Activated naive CD4-positive, alpha-beta T cell treated with anti-CD3 and anti-CD28 coated beads for 36 hours (primary cell): ENCODE measurements around the gene CTNNBIP1. TPM values are rescaled to one million over a fixed set of nuclear protein-coding genes. Genes with fewer than 3 reads are reported as not detected.

Experiments
- CTCF ChIA-PET: fragments of 350-600 bp; sonication (Branson Sonifier 250); formaldehyde crosslinking; loops from one replicate; lab custom pipeline; 2021; ENCODE audit warnings: antibody characterized with exemption; lab: Charles Lee
- DNase-seq: peaks from one replicate; pipeline ENCODE4 v3.0.0-alpha.2; 2020
- H3K27ac Mint-ChIP-seq: one replicate; pipeline ENCODE4 v1.8.0; 2021; ENCODE audit warnings: mild to moderate bottlenecking, mixed read lengths
- H3K27me3 Mint-ChIP-seq: one replicate; pipeline ENCODE4 v1.8.0; 2021; ENCODE audit warnings: low read depth, mixed read lengths
- H3K36me3 Mint-ChIP-seq: one replicate; pipeline ENCODE4 v1.8.0; 2021; ENCODE audit warnings: low read depth, mixed read lengths
- H3K4me1 Mint-ChIP-seq: one replicate; pipeline ENCODE4 v1.8.0; 2021; ENCODE audit warnings: low read depth, mixed read lengths
- H3K4me3 Mint-ChIP-seq: one replicate; pipeline ENCODE4 v1.8.0; 2021; ENCODE audit warnings: mild to moderate bottlenecking, moderate library complexity, mixed read lengths
- H3K9me3 Mint-ChIP-seq: one replicate; pipeline ENCODE4 v1.8.0; 2021; ENCODE audit warnings: mixed read lengths
- intact Hi-C: fragments of 100-400 bp; cut with micrococcal nuclease; formaldehyde crosslinking; loops from one replicate; pipeline ENCODE4 v1.15.1; 2023
- total RNA-seq, 2 experiments: library from RNA; stranded (reverse); gene quantifications; one replicate each; pipeline ENCODE4 v1.2.3, GENCODE V29; 2021

The CTNNBIP1 gene
- total RNA-seq, 2 experiments from 2014 or later = 9.5 to 10.3 TPM

GRCh38 chr1:9838946-9839345 is 71.1 kb downstream of the CTNNBIP1 start:
- CTCF ChIA-PET = no interaction called here
- Mint-ChIP-seq H3K27me3 (no peaks in the 10 kb centered on the region), H3K36me3 (no peaks in the 10 kb centered on the region), H3K4me1 (no peaks in the 10 kb centered on the region), H3K4me3 (no peak overlapping the region), H3K9me3 (no peaks in the 10 kb centered on the region), H3K27ac (no peak overlapping the region)
- DNase-seq = no peak
- intact Hi-C loops = no loop called here

GRCh38 chr1:9836632-9836960 is 73.5 kb downstream of the CTNNBIP1 start:
- CTCF ChIA-PET = no interaction called here
- Mint-ChIP-seq H3K9me3 (no peaks in the 10 kb centered on the region), H3K27me3 (no peaks in the 10 kb centered on the region), H3K27ac (no peak overlapping the region), H3K36me3 (no peaks in the 10 kb centered on the region), H3K4me3 (no peak overlapping the region), H3K4me1 (no peaks in the 10 kb centered on the region)
- no peak for DNase-seq
- intact Hi-C loops = no loop called here

- no peak for DNase-seq
- no peak overlapping the region for H3K27ac Mint-ChIP-seq
These were observed 74.1 kb downstream of the CTNNBIP1 start for GRCh38 chr1:9835758-9836631.

GRCh38 chr1:9835404-9835757 is 74.7 kb downstream of the CTNNBIP1 start:
- intact Hi-C loops = no loop called here
- Mint-ChIP-seq H3K9me3 (no peaks in the 10 kb centered on the region), H3K4me1 (no peaks in the 10 kb centered on the region), H3K4me3 (no peak overlapping the region), H3K36me3 (no peaks in the 10 kb centered on the region), H3K27ac (no peak overlapping the region), H3K27me3 (no peaks in the 10 kb centered on the region)
- DNase-seq = no peak
- CTCF ChIA-PET = no interaction called here

More at GRCh38 chr1:9835758-9836631, 74.1 kb downstream of the CTNNBIP1 start:
- Mint-ChIP-seq H3K27me3 (no peaks in the 10 kb centered on the region), H3K4me1 (no peaks in the 10 kb centered on the region), H3K4me3 (no peak overlapping the region), H3K36me3 (no peaks in the 10 kb centered on the region), H3K9me3 (no peaks in the 10 kb centered on the region)
- intact Hi-C loops = no loop called here
- CTCF ChIA-PET = no interaction called here

- H3K4me1 Mint-ChIP-seq = no peaks in the 10 kb centered on the region
- no peaks in the 10 kb centered on the region for H3K36me3 Mint-ChIP-seq
- H3K27me3 Mint-ChIP-seq = no peaks in the 10 kb centered on the region
- no peak overlapping the region for H3K4me3 Mint-ChIP-seq
- H3K27ac Mint-ChIP-seq = no peak overlapping the region
- H3K9me3 Mint-ChIP-seq = no peaks in the 10 kb centered on the region
- DNase-seq = no peak
- intact Hi-C loops = no loop called here
- CTCF ChIA-PET = interaction anchor here (0.6 kb wide), 1 partner anchor 41 kb away, joined by 4 read pairs; no protein-coding TSS in a partner anchor
These were observed 76.4 kb downstream of the CTNNBIP1 start for GRCh38 chr1:9833632-9834031.

- H3K4me1 Mint-ChIP-seq = peaks cover 23% of the 10 kb centered on the region
- no peaks in the 10 kb centered on the region for H3K9me3 Mint-ChIP-seq
- no peak overlapping the region for H3K4me3 Mint-ChIP-seq
- intact Hi-C loops = loop anchor here (5.0 kb wide), 1 partner anchor 40 kb away; no protein-coding TSS in a partner anchor
- H3K36me3 Mint-ChIP-seq = no peaks in the 10 kb centered on the region
- peak; percentile 25 for DNase-seq
- H3K27ac Mint-ChIP-seq = no peak overlapping the region
- peaks cover 14% of the 10 kb centered on the region for H3K27me3 Mint-ChIP-seq
- CTCF ChIA-PET = interaction anchor here (0.7 kb wide), 1 partner anchor 518 kb away, joined by 3 read pairs; no protein-coding TSS in a partner anchor
These were observed 82.4 kb downstream of the CTNNBIP1 start for GRCh38 chr1:9827558-9828185.

GRCh38 chr1:9826616-9827015 is 83.5 kb downstream of the CTNNBIP1 start:
- CTCF ChIA-PET = interaction anchor here (0.5 to 1.5 kb wide), 4 partner anchors 36 to 73 kb away, joined by 3 to 8 read pairs (median 4); no protein-coding TSS in a partner anchor
- Mint-ChIP-seq H3K4me3 (no peak overlapping the region), H3K36me3 (no peaks in the 10 kb centered on the region), H3K9me3 (no peaks in the 10 kb centered on the region), H3K27me3 (peaks cover 14% of the 10 kb centered on the region), H3K4me1 (peaks cover 33% of the 10 kb centered on the region), H3K27ac (no peak overlapping the region)
- intact Hi-C loops = loop anchor here (1.0 to 5.0 kb wide), 2 partner anchors 41 to 238 kb away; partner anchors contain the start of gene TMEM201
- no peak for DNase-seq

- Mint-ChIP-seq H3K36me3 (no peaks in the 10 kb centered on the region), H3K27ac (no peak overlapping the region), H3K4me3 (no peak overlapping the region), H3K4me1 (peaks cover 34% of the 10 kb centered on the region), H3K9me3 (no peaks in the 10 kb centered on the region), H3K27me3 (peaks cover 14% of the 10 kb centered on the region)
- CTCF ChIA-PET = interaction anchor here (0.6 to 1.5 kb wide), 7 partner anchors 34 to 74 kb away, joined by 3 to 8 read pairs (median 3); no protein-coding TSS in a partner anchor
- intact Hi-C loops = loop anchor here (1.0 to 5.0 kb wide), 2 partner anchors 41 to 238 kb away; partner anchors contain the start of gene TMEM201
- no peak for DNase-seq
These were observed 84.0 kb downstream of the CTNNBIP1 start for GRCh38 chr1:9826087-9826486.

GRCh38 chr1:9825093-9826074 is 84.7 kb downstream of the CTNNBIP1 start:
- intact Hi-C loops = loop anchor here (1.0 to 5.0 kb wide), 4 partner anchors 42 to 237 kb away; partner anchors contain the start of gene TMEM201
- no peaks in the 10 kb centered on the region for H3K9me3 Mint-ChIP-seq
- H3K36me3 Mint-ChIP-seq = no peaks in the 10 kb centered on the region
- H3K4me1 Mint-ChIP-seq = peaks cover 37% of the 10 kb centered on the region
- CTCF ChIA-PET = interaction anchor here (0.6 to 1.5 kb wide), 6 partner anchors 33 to 75 kb away, joined by 3 to 8 read pairs (median 3); no protein-coding TSS in a partner anchor
- DNase-seq = peak; percentile 60
- peak overlapping the region; percentile 64 for H3K4me3 Mint-ChIP-seq
- H3K27me3 Mint-ChIP-seq = peaks cover 14% of the 10 kb centered on the region
- H3K27ac Mint-ChIP-seq = no peak overlapping the region

- peak overlapping the region; percentile 64 for H3K4me3 Mint-ChIP-seq
- peaks cover 41% of the 10 kb centered on the region for H3K4me1 Mint-ChIP-seq
- no peaks in the 10 kb centered on the region for H3K36me3 Mint-ChIP-seq
- intact Hi-C loops = loop anchor here (2.0 to 5.0 kb wide), 3 partner anchors 43 to 168 kb away; no protein-coding TSS in a partner anchor
- CTCF ChIA-PET = no interaction called here
- no peak overlapping the region for H3K27ac Mint-ChIP-seq
- DNase-seq = no peak
- H3K27me3 Mint-ChIP-seq = peaks cover 14% of the 10 kb centered on the region
- no peaks in the 10 kb centered on the region for H3K9me3 Mint-ChIP-seq
These were observed 85.4 kb downstream of the CTNNBIP1 start for GRCh38 chr1:9824702-9825089.

- peak; percentile 91 for DNase-seq
- Mint-ChIP-seq H3K4me1 (peaks cover 41% of the 10 kb centered on the region), H3K36me3 (no peaks in the 10 kb centered on the region), H3K27me3 (peaks cover 14% of the 10 kb centered on the region), H3K9me3 (no peaks in the 10 kb centered on the region), H3K4me3 (peak within 1 kb of the TSS; percentile 94), H3K27ac (peak within 1 kb of the TSS; percentile 8)
- intact Hi-C loops = loop anchor here (1.0 to 2.0 kb wide), 4 partner anchors 37 to 197 kb away; no protein-coding TSS in a partner anchor
- CTCF ChIA-PET = no interaction called here
These were observed 85.9 kb downstream of the CTNNBIP1 start, which contains the start of gene CLSTN1 for GRCh38 chr1:9823943-9824701. CLSTN1 (minus strand) TSS chr1:9823965; CDS start chr1:9823733, 232 bp downstream.
